Measurements from ENCODE around the gene FRMPD2. TPM values are rescaled to one million over a fixed set of nuclear protein-coding genes. Genes with fewer than 3 reads are reported as not detected.

The FRMPD2 gene
- total and polyA plus RNA-seq, 2 experiments from 2014 or later = not detected

- Histone ChIP-seq H3F3A (replicated peaks; ENCODE audit: low read depth) (no peaks in the 10 kb centered on the region), H4K20me1 (replicated peaks; ENCODE audit: insufficient read depth) (no peaks in the 10 kb centered on the region), H3K27me3 (ENCODE audit: insufficient read depth) (no peaks in the 10 kb centered on the region), H3K4me1 (ENCODE audit: insufficient read depth) (peaks cover 8% of the 10 kb centered on the region; the same call in 1 of the 2 replicates), H3K36me3 (ENCODE audit: insufficient read depth) (no peaks in the 10 kb centered on the region), H3K9me2 (ENCODE audit: insufficient read depth) (peaks cover 3% of the 10 kb centered on the region; the same call in 1 of the 2 replicates), H3K4me2 (no peak overlapping the region), H3K27ac (ENCODE audit: low read depth) (no peak overlapping the region), H2AFZ (no peak overlapping the region), H3K4me3 (no peak overlapping the region), H3K79me2 (replicated peaks; ENCODE audit: insufficient read depth) (no peaks in the 10 kb centered on the region)
- DNase-seq (ENCODE audit: low spot score) (no peak), ATAC-seq (no peak)
- Mint-ChIP-seq H3K27me3 (ENCODE audit: insufficient read depth, low read depth, poor library complexity) (no peaks in the 10 kb centered on the region), H3K36me3 (ENCODE audit: low read depth) (no peaks in the 10 kb centered on the region; the same call in 2 of the 3 replicates), H3K4me1 (peaks cover 21% of the 10 kb centered on the region), H3K4me3 (no peak overlapping the region), H3K27ac (no peak overlapping the region), H3K9me3 (no peaks in the 10 kb centered on the region; the same call in 2 of the 3 replicates)
- no peak for TF ChIP-seq ZNF331 (CRISPR knock-in tag; IDR thresholded peaks at IDR 0.05; ENCODE audit: low read depth)
- TF ChIP-seq CTCF (conservative IDR thresholded peaks at IDR 0.05; ENCODE audit: low read depth in 2 of 2) = no peak
- TF ChIP-seq EZH2 (IDR thresholded peaks at IDR 0.05; ENCODE audit: low read depth, unreplicated experiment) = no peak
- TF ChIP-seq NANOG (IDR thresholded peaks at IDR 0.05; ENCODE audit: borderline replicate concordance) = no peak
- TF ChIP-seq ETS1 (IDR thresholded peaks at IDR 0.05) = no peak
- no peak for TF ChIP-seq POLR2AphosphoS5 (IDR thresholded peaks at IDR 0.05; ENCODE audit: low read depth)
- no peak for TF ChIP-seq REST (IDR thresholded peaks at IDR 0.05; ENCODE audit: unreplicated experiment)
- TF ChIP-seq JUNB (IDR thresholded peaks at IDR 0.05; ENCODE audit: unreplicated experiment) = no peak
- no peak for TF ChIP-seq ZNF114 (CRISPR knock-in tag; IDR thresholded peaks at IDR 0.05)
Observed at GRCh38 chr10:48238826-48239520, 35.5 kb downstream of the FRMPD2 start.

Data from GM23338 (cell line).